ENCODE data around the gene PPL.

The PPL gene

GRCh38 chr16:4832698-4833343, 104.1 kb downstream of the PPL start:
- Mint-ChIP-seq H3K27ac (no peak overlapping the region), H3K27me3 (ENCODE audit: low read depth) (no peaks in the 10 kb centered on the region), H3K4me3 (no peak overlapping the region), H3K36me3 (ENCODE audit: low read depth) (peaks cover 51% of the 10 kb centered on the region), H3K9me3 (no peaks in the 10 kb centered on the region), H3K4me1 (no peaks in the 10 kb centered on the region)
- TF ChIP-seq CTCF (IDR thresholded peaks at IDR 0.05; ENCODE audit: unreplicated experiment in 3 of 3): no peak

All from nephron (organoid).